ENCODE results near the gene GLIS2. TPM values are rescaled to one million over a fixed set of nuclear protein-coding genes. Genes with fewer than 3 reads are reported as not detected.
A peak's percentile ranks its signal among the peaks of the same experiment; 100 is the strongest.

The GLIS2 gene
- polyA plus RNA-seq, 2 of the 4 experiments (the other 2 are of a cell fraction), result 5.5 to 15.8 TPM

DNA sequence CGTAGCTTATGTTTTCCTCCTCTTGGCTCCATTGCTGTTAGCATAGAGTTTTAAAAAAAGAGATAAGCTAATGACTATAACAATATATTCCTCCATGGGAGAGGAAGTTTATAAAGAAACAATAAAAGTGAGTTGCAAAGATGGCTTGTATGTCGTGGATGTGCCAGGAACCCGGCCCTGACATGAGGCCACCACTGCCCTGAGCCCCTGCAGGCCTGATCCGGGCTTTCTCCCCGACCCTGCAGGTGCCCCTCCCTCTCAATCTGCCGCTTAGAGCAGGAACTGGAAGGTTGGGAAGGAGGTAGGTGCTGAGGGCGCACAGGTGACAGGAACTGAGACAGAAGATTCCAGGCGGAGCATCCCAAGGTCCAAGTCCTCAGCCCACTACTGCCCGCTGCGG lies 23.6 kb downstream of the GLIS2 start:
- no peak overlapping the region for H3K27ac ChIP-seq
- DNase-seq (ENCODE audit: low read depth in 1 of 2, low spot score in 1 of 2) (no peak), FAIRE-seq (no peak), ATAC-seq (no peak)
- H3K9me3 ChIP-seq, result no peaks in the 10 kb centered on the region
- ChIA-PET CTCF (interaction anchor here (1.5 to 22.8 kb wide), 6 partner anchors 8 to 65 kb away, joined by 9 to 423 read pairs (median 34); partner anchors contain the start of genes GLIS2 and PAM16), POLR2A (no interaction called here)
- H3K4me3 ChIP-seq, result no peak overlapping the region
- peaks cover 17% of the 10 kb centered on the region; the same call in 2 of the 3 replicates for H3K4me1 ChIP-seq
- WGBS (ENCODE audit: missing lambda C conversion rate), result 66% methylated on average over 10 of the region's 10 CpGs
- TF ChIP-seq GATA3 (IDR thresholded peaks at IDR 0.05; ENCODE audit: borderline replicate concordance), result 0 out of 2 replicates have a peak, but pooled peaks have one; percentile 3
- TF ChIP-seq TFCP2L1 (CRISPR knock-in tag; IDR thresholded peaks at IDR 0.05), result no peak
- TF ChIP-seq RFX5 (IDR thresholded peaks at IDR 0.05), result no peak
- TF ChIP-seq JUNB (IDR thresholded peaks at IDR 0.05), result no peak
- no peak overlapping the region for H3K4me2 ChIP-seq

GRCh38 chr16:4339909-4340308 lies 24.0 kb downstream of the GLIS2 start:
- Histone ChIP-seq H3K4me1 (peaks cover 19% of the 10 kb centered on the region; the same call in 2 of the 3 replicates), H3K9me3 (no peaks in the 10 kb centered on the region), H3K4me3 (no peak overlapping the region), H3K4me2 (no peak overlapping the region), H3K27ac (no peak overlapping the region)
- ChIA-PET CTCF (interaction anchor here (1.3 to 22.8 kb wide), 9 partner anchors 10 to 139 kb away, joined by 3 to 423 read pairs (median 10); partner anchors contain the start of genes GLIS2 and PAM16), POLR2A (no interaction called here)
- no peak for TF ChIP-seq POLR2A (IDR thresholded peaks at IDR 0.05; ENCODE audit: low read length)
- TF ChIP-seq HEYL (CRISPR knock-in tag; IDR thresholded peaks at IDR 0.05), result no peak
- no peak for TF ChIP-seq USF2 (IDR thresholded peaks at IDR 0.05)
- TF ChIP-seq EHMT2 (IDR thresholded peaks at IDR 0.05; ENCODE audit: low read depth), result no peak
- no peak for TF ChIP-seq TFCP2L1 (CRISPR knock-in tag; IDR thresholded peaks at IDR 0.05)
- 0 out of 2 replicates have a peak, but pooled peaks have one; percentile 4 for TF ChIP-seq GATA3 (IDR thresholded peaks at IDR 0.05; ENCODE audit: borderline replicate concordance)
- no peak for TF ChIP-seq RAD21 (conservative IDR thresholded peaks at IDR 0.05 in 1 of 2, IDR thresholded peaks at IDR 0.05 in 1 of 2)
- no peak for TF ChIP-seq CBX8 (IDR thresholded peaks at IDR 0.05)
- WGBS (ENCODE audit: missing lambda C conversion rate), result 72% methylated on average over 10 of the region's 14 CpGs
- ATAC-seq (peak in 1 of 2 experiments; percentile 11; a peak in 3 of 6 replicates), FAIRE-seq (no peak), DNase-seq (ENCODE audit: low read depth in 1 of 2, low spot score in 1 of 2) (no peak)

- ATAC-seq, result no peak
- H3K9me3 ChIP-seq, result no peaks in the 10 kb centered on the region
Measured at GRCh38 chr16:4340443-4340842, 24.6 kb downstream of the GLIS2 start.

More at GRCh38 chr16:4340443-4340842, 24.6 kb downstream of the GLIS2 start:
- 100% methylated on average over 2 of the region's 6 CpGs for WGBS (ENCODE audit: missing lambda C conversion rate)
- H3K4me2 ChIP-seq, result no peak overlapping the region
- FAIRE-seq (no peak), DNase-seq (ENCODE audit: low read depth in 1 of 2, low spot score in 1 of 2) (no peak)
- ChIA-PET CTCF (interaction anchor here (0.5 to 22.8 kb wide), 12 partner anchors 11 to 357 kb away, joined by 3 to 423 read pairs (median 5); partner anchors contain the start of gene GLIS2), POLR2A (no interaction called here)
- peaks cover 25% of the 10 kb centered on the region for H3K4me1 ChIP-seq
- TF ChIP-seq MAZ (IDR thresholded peaks at IDR 0.05; ENCODE audit: borderline replicate concordance, low read depth, low read length) (no peak), EHF (CRISPR knock-in tag; IDR thresholded peaks at IDR 0.05) (no peak), SMC3 (IDR thresholded peaks at IDR 0.05) (no peak), ZSCAN20 (CRISPR knock-in tag; IDR thresholded peaks at IDR 0.05) (no peak), HEYL (CRISPR knock-in tag; IDR thresholded peaks at IDR 0.05) (no peak), JUN (IDR thresholded peaks at IDR 0.05) (no peak), EP300 (IDR thresholded peaks at IDR 0.05) (no peak), HDAC2 (IDR thresholded peaks at IDR 0.05) (no peak), HOXA7 (CRISPR knock-in tag; IDR thresholded peaks at IDR 0.05) (no peak), PBX3 (IDR thresholded peaks at IDR 0.05) (no peak), HOXB13 (CRISPR knock-in tag; IDR thresholded peaks at IDR 0.05; ENCODE audit: low read depth) (no peak), HES2 (IDR thresholded peaks at IDR 0.05) (no peak), HOXB5 (CRISPR knock-in tag; IDR thresholded peaks at IDR 0.05) (no peak), BHLHE40 (IDR thresholded peaks at IDR 0.05; ENCODE audit: low read depth, low read length) (no peak), KDM5A (IDR thresholded peaks at IDR 0.05) (no peak), RARB (CRISPR knock-in tag; IDR thresholded peaks at IDR 0.05) (no peak), FOSB (CRISPR knock-in tag; IDR thresholded peaks at IDR 0.05) (no peak), TP53 (CRISPR knock-in tag; IDR thresholded peaks at IDR 0.05) (no peak)
- no peak overlapping the region for H3K27ac ChIP-seq
- no peak overlapping the region for H3K4me3 ChIP-seq

All from A549 (cell line).